Measurements from ENCODE around the gene PHF19.
A peak's percentile ranks its signal among the peaks of the same experiment; 100 is the strongest.

The PHF19 gene

GRCh38 chr9:120873512-120873911 is 3.5 kb downstream of the PHF19 start:
- TF ChIP-seq ZFX (IDR thresholded peaks at IDR 0.05) = no peak
- TF ChIP-seq CTCF (conservative IDR thresholded peaks at IDR 0.05) = no peak
- no peak overlapping the region for H3K27ac ChIP-seq

GRCh38 chr9:120872791-120873502 is 4.0 kb downstream of the PHF19 start:
- no peak for TF ChIP-seq ZFX (IDR thresholded peaks at IDR 0.05)
- no peak for TF ChIP-seq CTCF (conservative IDR thresholded peaks at IDR 0.05)
- H3K27ac ChIP-seq = no peak overlapping the region

- H3K27ac ChIP-seq = no peak overlapping the region
- TF ChIP-seq ZFX (IDR thresholded peaks at IDR 0.05) (no peak), CTCF (conservative IDR thresholded peaks at IDR 0.05) (no peak)
Measured at GRCh38 chr9:120870206-120870605, 6.8 kb downstream of the PHF19 start.

GRCh38 chr9:120869726-120870125 is 7.3 kb downstream of the PHF19 start:
- H3K27ac ChIP-seq = no peak overlapping the region
- TF ChIP-seq CTCF (conservative IDR thresholded peaks at IDR 0.05) = no peak
- TF ChIP-seq ZFX (IDR thresholded peaks at IDR 0.05) = no peak

- TF ChIP-seq CTCF (conservative IDR thresholded peaks at IDR 0.05) = peak; percentile 56
- TF ChIP-seq ZFX (IDR thresholded peaks at IDR 0.05) = no peak
- H3K27ac ChIP-seq = peak overlapping the region; percentile 53
Measured at GRCh38 chr9:120869360-120869687, 7.7 kb downstream of the PHF19 start.

- TF ChIP-seq ZFX (IDR thresholded peaks at IDR 0.05) (no peak), CTCF (conservative IDR thresholded peaks at IDR 0.05) (peak; percentile 76)
- H3K27ac ChIP-seq = peak overlapping the region; percentile 55
Measured at GRCh38 chr9:120868676-120869359, 8.2 kb downstream of the PHF19 start.

- TF ChIP-seq CTCF (conservative IDR thresholded peaks at IDR 0.05) = no peak
- TF ChIP-seq ZFX (IDR thresholded peaks at IDR 0.05) = no peak
- peak overlapping the region; percentile 55 for H3K27ac ChIP-seq
Measured at GRCh38 chr9:120868339-120868675, 8.7 kb downstream of the PHF19 start.
